Body of pancreas (tissue), 4 donors: Measurements from ENCODE around the gene GUCY1B1.
A peak's percentile ranks its signal among the peaks of the same experiment; 100 is the strongest.

Source experiments
- POLR2A ChIP-seq, 3 donors: fragments of 450-650 bp; IDR thresholded peaks; one replicate each; pipeline ENCODE4 v1.6.1; 2016; ENCODE audit warnings: antibody characterized with exemption in 3 of 3, mild to moderate bottlenecking in 2 of 3
- TF ChIP-seq, protein P1 (sequence below), 7 experiments: fragments of 450-650 bp in 4 of 7; fragments of 200-600 bp in 3 of 7; sonication (generic) in 3 of 7; IDR thresholded peaks; one replicate each; pipeline ENCODE4 v1.5.1; 2016 to 2019; ENCODE audit warnings: antibody characterized with exemption in 7 of 7

GRCh38 chr4:155787113-155787710, 28.4 kb downstream of the GUCY1B1 start:
- TF ChIP-seq, protein P1, sequence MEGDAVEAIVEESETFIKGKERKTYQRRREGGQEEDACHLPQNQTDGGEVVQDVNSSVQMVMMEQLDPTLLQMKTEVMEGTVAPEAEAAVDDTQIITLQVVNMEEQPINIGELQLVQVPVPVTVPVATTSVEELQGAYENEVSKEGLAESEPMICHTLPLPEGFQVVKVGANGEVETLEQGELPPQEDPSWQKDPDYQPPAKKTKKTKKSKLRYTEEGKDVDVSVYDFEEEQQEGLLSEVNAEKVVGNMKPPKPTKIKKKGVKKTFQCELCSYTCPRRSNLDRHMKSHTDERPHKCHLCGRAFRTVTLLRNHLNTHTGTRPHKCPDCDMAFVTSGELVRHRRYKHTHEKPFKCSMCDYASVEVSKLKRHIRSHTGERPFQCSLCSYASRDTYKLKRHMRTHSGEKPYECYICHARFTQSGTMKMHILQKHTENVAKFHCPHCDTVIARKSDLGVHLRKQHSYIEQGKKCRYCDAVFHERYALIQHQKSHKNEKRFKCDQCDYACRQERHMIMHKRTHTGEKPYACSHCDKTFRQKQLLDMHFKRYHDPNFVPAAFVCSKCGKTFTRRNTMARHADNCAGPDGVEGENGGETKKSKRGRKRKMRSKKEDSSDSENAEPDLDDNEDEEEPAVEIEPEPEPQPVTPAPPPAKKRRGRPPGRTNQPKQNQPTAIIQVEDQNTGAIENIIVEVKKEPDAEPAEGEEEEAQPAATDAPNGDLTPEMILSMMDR (IDR thresholded peaks at IDR 0.05): peak; percentile 22 to 95 (median 95)
- TF ChIP-seq POLR2A (IDR thresholded peaks at IDR 0.05): no peak
